AG04450 (cell line): ENCODE results near the gene AP2A2. TPM values are rescaled to one million over a fixed set of nuclear protein-coding genes. Genes with fewer than 3 reads are reported as not detected.

Source experiments
- CTCF ChIA-PET: fragments of 300-600, 350-600 bp; formaldehyde crosslinking; extraction: SDS; loops from one replicate; lab custom pipeline; 2022; ENCODE audit warnings: antibody characterized with exemption, inconsistent platforms; lab: Charles Lee
- POLR2A ChIA-PET: fragments of 350-600 bp; formaldehyde crosslinking; extraction: SDS; loops from one replicate; lab custom pipeline; 2021; ENCODE audit warnings: antibody characterized with exemption, inconsistent platforms; lab: Yijun Ruan, JAX
- DNase-seq: peaks from one replicate; pipeline ENCODE4 v3.0.0-alpha.2; 2011; ENCODE audit warnings: low read depth, low spot score
- H3K27ac ChIP-seq: one replicate; pipeline ENCODE4 v1.5.1; 2012; ENCODE audit warnings: low read depth, low read length, control low read depth
- H3K27me3 ChIP-seq: one replicate; pipeline ENCODE4 v1.6.0; 2012; ENCODE audit warnings: low read length; ENCODE audit not compliant: control insufficient read depth, insufficient read depth
- H3K4me3 ChIP-seq: 2 replicates; pipeline ENCODE4 v1.5.1; 2011; ENCODE audit warnings: mild to moderate bottlenecking, low read depth, low read length, control low read depth
- H3K9me3 ChIP-seq: 2 replicates; pipeline ENCODE4 v1.5.1; 2012; ENCODE audit warnings: low read length; ENCODE audit not compliant: control insufficient read depth, insufficient read depth
- CTCF ChIP-seq: IDR thresholded peaks from 2 replicates; pipeline ENCODE4 v1.5.1; 2011; ENCODE audit warnings: low read depth, low read length, control low read depth, inconsistent platforms
- polyA plus RNA-seq: library from polyadenylated mRNA; depleted of rRNA; stranded (reverse); fragments of >200 nt; gene quantifications from 2 replicates; pipeline ENCODE4 v1.2.3, GENCODE V29; 2011

The AP2A2 gene
- polyA plus RNA-seq, 1 experiment, result 54.2 TPM

GRCh38 chr11:1008803-1009145 lies 83.1 kb downstream of the AP2A2 start:
- TF ChIP-seq CTCF, result no peak
- Histone ChIP-seq H3K27me3 (no peaks in the 10 kb centered on the region), H3K27ac (no peak overlapping the region), H3K4me3 (no peak overlapping the region), H3K9me3 (no peaks in the 10 kb centered on the region; the same call in 1 of the 2 replicates)
- no peak for DNase-seq
- POLR2A ChIA-PET, result no interaction called here
- CTCF ChIA-PET, result no interaction called here

- no peaks in the 10 kb centered on the region for H3K27me3 ChIP-seq
- CTCF ChIA-PET, result no interaction called here
Measured at GRCh38 chr11:1009371-1009770, 83.7 kb downstream of the AP2A2 start.

GRCh38 chr11:1009991-1010390 lies 84.3 kb downstream of the AP2A2 start:
- Histone ChIP-seq H3K4me3 (no peak overlapping the region), H3K27me3 (no peaks in the 10 kb centered on the region), H3K27ac (no peak overlapping the region), H3K9me3 (peaks cover under 1% of the 10 kb centered on the region; the same call in 1 of the 2 replicates)
- no peak for DNase-seq
- no peak for TF ChIP-seq CTCF
- POLR2A ChIA-PET, result no interaction called here
- CTCF ChIA-PET, result no interaction called here

More at GRCh38 chr11:1009371-1009770, 83.7 kb downstream of the AP2A2 start:
- Histone ChIP-seq H3K9me3 (no peaks in the 10 kb centered on the region; the same call in 1 of the 2 replicates), H3K27ac (no peak overlapping the region), H3K4me3 (no peak overlapping the region)
- TF ChIP-seq CTCF, result no peak
- POLR2A ChIA-PET, result no interaction called here
- no peak for DNase-seq

GRCh38 chr11:1010551-1011319 lies 85.1 kb downstream of the AP2A2 start:
- ChIA-PET CTCF (no interaction called here), POLR2A (no interaction called here)
- DNase-seq, result no peak

More at GRCh38 chr11:1010551-1011319, 85.1 kb downstream of the AP2A2 start:
- Histone ChIP-seq H3K27ac (no peak overlapping the region), H3K27me3 (no peaks in the 10 kb centered on the region), H3K4me3 (no peak overlapping the region), H3K9me3 (peaks cover 4% of the 10 kb centered on the region; the same call in 1 of the 2 replicates)
- TF ChIP-seq CTCF, result no peak
